HepG2 (cell line): ENCODE data around the gene ZKSCAN1. TPM values are rescaled to one million over a fixed set of nuclear protein-coding genes. Genes with fewer than 3 reads are reported as not detected.

Experiments used
- AFF4 ChIP-seq: sonication (generic); formaldehyde crosslinking; IDR thresholded peaks from 2 replicates; pipeline ENCODE4 v1.4.0; 2020; ENCODE audit warnings: missing genetic modification reagents
- ASH2L ChIP-seq: fragments of 300-600, 200-600 bp; sonication (generic); IDR thresholded peaks from 2 replicates; pipeline ENCODE4 v1.7.0; 2017; ENCODE audit warnings: low read depth, mild to moderate bottlenecking, moderate library complexity, mixed read lengths, low read length; ENCODE audit not compliant: insufficient read length
- KDM1A ChIP-seq: IDR thresholded peaks from 2 replicates; pipeline ENCODE4 v1.6.1; 2016; ENCODE audit warnings: missing compliant biosample characterization
- NCOR1 ChIP-seq: fragments of 200-600 bp; sonication (generic); IDR thresholded peaks from 2 replicates; pipeline ENCODE4 v1.7.0; 2017; ENCODE audit warnings: antibody characterized with exemption, low read length, borderline replicate concordance
- TMF1 ChIP-seq: sonication (generic); formaldehyde crosslinking; IDR thresholded peaks from 2 replicates; pipeline ENCODE4 v1.8.1; 2022; ENCODE audit warnings: low read depth, missing genetic modification reagents
- ZBTB40 ChIP-seq, 2 experiments: fragments of 450-650 bp in 1 of 2; sonication (generic) in 1 of 2; formaldehyde crosslinking in 1 of 2; IDR thresholded peaks; 2 replicates each; pipeline versions ENCODE4 v1.6.1 to v1.8.0; 2016 to 2022; ENCODE audit warnings: antibody characterized with exemption in 1 of 2, mild to moderate bottlenecking in 1 of 2, missing genetic modification reagents in 1 of 2
- ZNF570 ChIP-seq: sonication (generic); formaldehyde crosslinking; IDR thresholded peaks from 2 replicates; pipeline ENCODE4 v1.4.0; 2020; ENCODE audit warnings: mild to moderate bottlenecking, missing genetic modification reagents, borderline replicate concordance
- polyA plus RNA-seq, 8 experiments: library from polyadenylated mRNA; depleted of rRNA in 3 of 8; stranded (reverse) in 7 of 8; unstranded in 1 of 8; fragments of >200 nt; fragmentation: Illumina TruSeq in 4 of 8; extraction: Trizol in 4 of 8; gene quantifications; 2 replicates each; pipeline versions ENCODE4 v1.2.1 to v1.2.3, GENCODE V29; 2011 to 2016; ENCODE audit warnings: low read depth in 4 of 8, missing spikeins in 1 of 8, mixed read lengths in 1 of 8; ENCODE audit not compliant: insufficient read depth in 1 of 8
- total RNA-seq, 5 experiments: library from RNA; depleted of rRNA; stranded (reverse); fragments of >200 nt; fragmentation: Illumina TruSeq; extraction: Trizol; gene quantifications; 2 replicates each; pipeline ENCODE4 v1.2.3, GENCODE V29; 2016; ENCODE audit warnings: low read depth in 1 of 5
- TF ChIP-seq, protein P1 (sequence below): sonication (generic); formaldehyde crosslinking; conservative IDR thresholded peaks from 2 replicates; pipeline ENCODE4 v1.4.0; 2020; ENCODE audit warnings: mild to moderate bottlenecking, missing genetic modification reagents, moderate library complexity
- TF ChIP-seq, protein P2 (sequence below): sonication (generic); formaldehyde crosslinking; IDR thresholded peaks from 2 replicates; pipeline ENCODE4 v1.8.0; 2022; ENCODE audit warnings: missing genetic modification reagents, mild to moderate bottlenecking, inconsistent platforms, borderline replicate concordance

The ZKSCAN1 gene
- total and polyA plus RNA-seq, 2 of the 13 experiments (the other 11 are each of a cell fraction or from before 2014, with no cell fraction given), result 46.4 to 60.6 TPM

DNA sequence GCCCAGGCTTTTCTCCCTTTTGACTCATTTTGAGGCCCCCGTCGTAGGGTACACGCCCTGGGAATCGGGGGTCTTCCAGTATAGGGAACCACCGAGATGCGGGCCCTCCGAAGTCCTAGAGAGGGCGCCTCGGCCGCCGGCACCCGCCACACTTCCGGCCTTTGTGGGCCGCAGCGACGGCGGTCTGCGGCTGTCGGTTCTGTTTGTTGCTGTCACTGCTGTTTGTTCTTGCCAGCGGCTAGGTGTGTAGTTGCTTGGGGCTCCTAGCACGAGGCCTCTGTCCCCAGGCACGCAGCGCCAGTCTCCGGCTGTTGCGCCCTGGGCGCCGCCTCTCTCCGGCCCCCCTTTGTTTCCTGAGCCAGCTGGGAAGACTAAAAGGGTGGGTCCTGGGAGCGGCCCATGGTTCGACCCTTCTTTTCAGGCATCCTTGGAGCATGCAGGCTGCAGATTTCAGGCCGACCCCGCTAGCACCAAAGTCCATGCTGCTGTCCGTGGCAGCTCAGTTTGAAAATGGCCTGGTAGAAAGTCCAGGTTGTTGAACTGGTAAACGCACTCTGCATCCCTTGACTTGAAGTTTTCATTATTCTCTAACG lies 17.8 kb upstream of the ZKSCAN1 start (continued):
- TF ChIP-seq KDM1A (CRISPR knock-in tag), result no peak
- TF ChIP-seq ZBTB40 (IDR thresholded peaks at IDR 0.05), result no peak
- peak; percentile 86 for TF ChIP-seq ZBTB40 (CRISPR knock-in tag; IDR thresholded peaks at IDR 0.05)
- peak; percentile 77 for TF ChIP-seq AFF4
- TF ChIP-seq, protein P1, sequence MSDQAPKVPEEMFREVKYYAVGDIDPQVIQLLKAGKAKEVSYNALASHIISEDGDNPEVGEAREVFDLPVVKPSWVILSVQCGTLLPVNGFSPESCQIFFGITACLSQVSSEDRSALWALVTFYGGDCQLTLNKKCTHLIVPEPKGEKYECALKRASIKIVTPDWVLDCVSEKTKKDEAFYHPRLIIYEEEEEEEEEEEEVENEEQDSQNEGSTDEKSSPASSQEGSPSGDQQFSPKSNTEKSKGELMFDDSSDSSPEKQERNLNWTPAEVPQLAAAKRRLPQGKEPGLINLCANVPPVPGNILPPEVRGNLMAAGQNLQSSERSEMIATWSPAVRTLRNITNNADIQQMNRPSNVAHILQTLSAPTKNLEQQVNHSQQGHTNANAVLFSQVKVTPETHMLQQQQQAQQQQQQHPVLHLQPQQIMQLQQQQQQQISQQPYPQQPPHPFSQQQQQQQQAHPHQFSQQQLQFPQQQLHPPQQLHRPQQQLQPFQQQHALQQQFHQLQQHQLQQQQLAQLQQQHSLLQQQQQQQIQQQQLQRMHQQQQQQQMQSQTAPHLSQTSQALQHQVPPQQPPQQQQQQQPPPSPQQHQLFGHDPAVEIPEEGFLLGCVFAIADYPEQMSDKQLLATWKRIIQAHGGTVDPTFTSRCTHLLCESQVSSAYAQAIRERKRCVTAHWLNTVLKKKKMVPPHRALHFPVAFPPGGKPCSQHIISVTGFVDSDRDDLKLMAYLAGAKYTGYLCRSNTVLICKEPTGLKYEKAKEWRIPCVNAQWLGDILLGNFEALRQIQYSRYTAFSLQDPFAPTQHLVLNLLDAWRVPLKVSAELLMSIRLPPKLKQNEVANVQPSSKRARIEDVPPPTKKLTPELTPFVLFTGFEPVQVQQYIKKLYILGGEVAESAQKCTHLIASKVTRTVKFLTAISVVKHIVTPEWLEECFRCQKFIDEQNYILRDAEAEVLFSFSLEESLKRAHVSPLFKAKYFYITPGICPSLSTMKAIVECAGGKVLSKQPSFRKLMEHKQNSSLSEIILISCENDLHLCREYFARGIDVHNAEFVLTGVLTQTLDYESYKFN (CRISPR knock-in tag), result peak; percentile 60; the same call in 1 of the 2 replicates
- TF ChIP-seq ASH2L, result peak; percentile 76
- TF ChIP-seq NCOR1, result peak; percentile 70; the same call in 1 of the 2 replicates
- TF ChIP-seq TMF1 (CRISPR knock-in tag), result no peak
- TF ChIP-seq, protein P2, sequence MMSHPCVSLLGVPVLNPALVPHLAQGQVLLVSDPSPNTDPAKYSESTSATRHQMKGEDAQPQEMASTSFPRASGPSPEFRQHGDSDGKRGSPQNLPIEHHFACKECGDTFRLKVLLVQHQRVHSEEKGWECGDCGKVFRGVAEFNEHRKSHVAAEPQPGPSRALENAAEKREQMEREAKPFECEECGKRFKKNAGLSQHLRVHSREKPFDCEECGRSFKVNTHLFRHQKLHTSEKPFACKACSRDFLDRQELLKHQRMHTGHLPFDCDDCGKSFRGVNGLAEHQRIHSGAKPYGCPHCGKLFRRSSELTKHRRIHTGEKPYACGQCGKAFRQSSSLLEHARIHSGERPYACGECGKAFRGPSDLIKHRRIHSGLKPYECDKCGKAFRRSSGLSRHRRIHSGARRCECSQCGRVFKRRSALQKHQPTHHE (CRISPR knock-in tag), result no peak; the same call in 1 of the 2 replicates
- no peak for TF ChIP-seq ZNF570
